PC-3 (cell line): ENCODE measurements around the gene SLC13A2.

Source experiments
- CTCF ChIP-seq: fragments of 300-600 bp; sonication (generic); conservative IDR thresholded peaks from 2 replicates; pipeline ENCODE4 v1.5.1; 2017; ENCODE audit warnings: antibody characterized with exemption, low read depth, mild to moderate bottlenecking, low read length
- EZH2 ChIP-seq: fragments of 300-600 bp; sonication (generic); IDR thresholded peaks from one replicate; pipeline ENCODE4 v1.6.1; 2017; ENCODE audit warnings: antibody characterized with exemption, mild to moderate bottlenecking, low read length; ENCODE audit not compliant: unreplicated experiment

GRCh38 chr17:28476076-28476865 is 2.8 kb downstream of the SLC13A2 start:
- no peak for TF ChIP-seq CTCF
- no peak for TF ChIP-seq EZH2
